ENCODE data around the gene PDE6D.

Gene PDE6D

DNA sequence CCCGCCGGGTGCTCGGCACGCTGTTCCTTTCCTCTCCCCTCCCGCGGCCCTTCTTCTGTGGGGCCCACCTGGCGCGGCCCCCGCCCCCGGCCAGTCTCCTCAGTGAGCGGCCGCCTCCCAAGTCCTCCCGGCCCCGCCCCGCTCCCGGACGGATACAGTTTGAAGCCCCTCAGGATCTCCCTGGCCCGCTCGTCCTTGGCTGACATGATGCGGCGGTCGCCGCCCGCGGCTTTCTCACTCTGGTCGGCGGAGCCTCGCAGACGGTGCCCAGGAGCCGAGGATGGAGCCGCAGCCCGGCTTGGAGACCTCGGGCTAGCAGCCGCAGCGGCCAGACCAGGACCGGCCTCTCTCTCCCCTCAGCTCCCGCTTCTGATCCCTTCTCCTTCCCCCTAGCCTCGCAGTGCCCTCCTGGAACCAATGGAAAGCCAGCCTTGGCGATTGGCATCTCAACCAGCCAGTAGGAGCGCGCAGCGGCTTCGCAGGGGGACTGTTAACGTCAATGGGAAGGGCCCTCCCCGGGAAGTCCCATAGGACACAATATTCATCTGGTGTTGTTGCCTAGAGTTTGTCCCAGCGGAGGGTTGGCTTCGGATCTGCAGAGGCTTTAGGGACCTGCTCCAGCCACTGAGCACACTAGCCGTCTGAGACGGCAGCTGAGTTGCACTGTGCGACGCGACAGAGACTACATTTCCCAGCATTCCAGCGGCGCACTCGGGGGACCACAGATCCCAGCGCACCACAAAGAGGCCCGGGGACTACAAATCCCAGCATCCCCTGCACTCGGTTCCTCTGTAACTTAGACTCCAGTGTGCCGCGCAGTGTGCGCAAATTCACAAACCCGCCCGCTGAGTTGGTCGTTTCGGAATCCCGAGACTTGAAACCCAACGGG is at the start of gene PDE6D:
Gene PDE6D, minus strand, starts transcription at position 374 of the 889 bp plus-strand sequence. Its CDS starts 168 bp downstream, at position 206.
- DNase-seq = peak; percentile 87

DNA sequence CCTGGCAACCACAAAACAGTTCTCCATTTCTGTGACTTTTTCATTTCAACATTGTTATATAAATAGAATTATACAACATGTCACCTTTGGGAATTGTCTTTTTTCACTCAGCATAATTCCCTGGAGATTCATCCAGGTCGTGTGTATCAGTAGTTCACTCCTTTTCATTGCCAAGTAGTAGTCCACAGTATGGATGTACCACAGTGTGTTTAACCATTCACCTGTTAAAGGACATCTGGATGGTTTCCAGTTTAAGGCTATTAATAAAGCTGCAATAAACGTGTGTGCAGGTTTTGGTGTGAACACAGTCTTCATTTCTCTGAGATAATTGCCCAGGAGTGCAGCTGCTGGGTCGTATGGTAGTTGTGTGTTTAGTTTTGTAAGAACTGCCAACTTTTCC is 40.8 kb upstream of the PDE6D start:
- no peak for DNase-seq

DNA sequence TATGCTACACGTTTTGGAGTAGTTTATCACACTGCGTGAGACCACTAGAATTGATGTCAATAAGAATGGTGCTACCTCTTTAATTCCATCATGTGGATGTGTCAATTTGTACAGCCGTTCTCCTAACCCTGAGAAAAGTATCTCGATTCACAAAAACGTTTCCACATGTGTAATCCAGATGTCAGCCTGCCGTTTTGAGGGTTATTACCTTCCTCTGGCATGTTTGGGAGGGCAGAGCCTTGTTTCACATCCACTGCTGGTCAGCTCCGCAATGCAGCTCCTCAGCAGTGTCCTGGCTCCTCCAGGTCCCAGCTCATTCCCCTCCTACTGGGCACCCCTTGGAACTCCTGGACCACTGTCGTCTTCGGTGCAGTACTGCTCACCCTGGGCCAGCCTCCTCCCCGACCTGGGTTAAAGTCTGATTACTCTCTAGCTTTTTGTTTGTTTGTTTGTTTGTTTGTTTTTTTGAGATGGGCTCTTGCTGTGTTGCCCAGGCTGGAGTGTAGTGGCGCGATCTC is 39.8 kb upstream of the PDE6D start:
- DNase-seq = no peak

DNA sequence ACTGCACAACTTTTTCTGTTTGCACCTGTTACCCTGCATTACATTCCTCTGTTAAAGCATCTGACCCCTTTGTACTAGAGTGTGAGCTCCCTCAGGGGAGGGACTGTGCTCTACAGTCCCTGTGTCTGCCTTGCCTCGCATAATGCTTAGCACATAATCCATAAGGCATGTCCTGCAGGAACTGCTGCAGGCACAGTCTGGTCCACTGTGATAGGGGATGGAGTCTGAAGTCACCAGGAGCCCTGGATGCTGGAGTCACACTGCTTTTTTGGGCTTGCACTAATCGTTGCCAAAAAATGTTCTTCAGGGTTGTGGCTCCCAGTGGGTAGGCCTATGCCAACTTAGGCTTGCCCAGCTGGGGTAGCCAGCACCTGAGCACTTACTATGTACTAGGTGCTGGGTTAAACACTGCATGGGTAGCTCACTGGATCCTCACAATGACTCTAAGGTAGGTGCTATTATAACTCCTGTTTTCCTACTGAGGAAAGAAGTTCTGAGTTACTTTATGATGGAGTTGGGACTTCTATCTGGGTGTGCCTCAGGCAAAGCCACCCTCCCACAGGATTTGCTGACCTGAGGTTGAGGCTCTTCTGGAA is 38.5 kb upstream of the PDE6D start:
- DNase-seq = no peak

DNA sequence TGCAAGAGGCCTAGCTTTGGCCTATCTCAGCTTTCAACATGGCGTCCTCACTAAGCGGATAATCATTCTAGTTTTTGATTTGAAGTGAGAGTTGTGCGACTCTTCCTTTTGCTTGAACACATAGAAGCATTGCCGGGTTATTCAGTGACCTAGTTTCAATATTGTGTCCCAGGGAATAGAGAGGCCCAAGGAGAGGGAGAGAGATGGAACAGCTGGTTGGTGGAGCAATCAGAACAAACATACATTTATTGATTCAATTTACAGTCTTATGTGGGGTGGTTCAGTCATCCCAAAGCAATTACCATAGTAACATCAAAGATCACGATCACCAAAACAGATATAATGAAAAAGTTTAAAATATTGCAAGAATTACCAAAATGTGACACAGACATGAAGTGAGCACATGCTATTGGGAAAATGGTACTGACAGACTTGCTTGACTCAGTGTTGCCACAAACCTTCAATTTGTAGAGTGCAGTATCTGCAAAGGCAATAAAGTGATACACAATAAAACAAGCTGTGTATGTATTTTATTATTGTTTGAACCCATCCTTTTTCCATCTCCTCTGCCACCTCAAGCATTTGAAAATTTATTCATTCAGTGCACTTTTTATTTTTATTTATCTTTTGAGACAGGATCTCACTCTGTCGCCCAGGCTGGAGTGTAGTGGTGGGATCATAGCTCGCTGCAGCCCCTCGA is 35.4 kb upstream of the PDE6D start:
- DNase-seq = no peak

DNA sequence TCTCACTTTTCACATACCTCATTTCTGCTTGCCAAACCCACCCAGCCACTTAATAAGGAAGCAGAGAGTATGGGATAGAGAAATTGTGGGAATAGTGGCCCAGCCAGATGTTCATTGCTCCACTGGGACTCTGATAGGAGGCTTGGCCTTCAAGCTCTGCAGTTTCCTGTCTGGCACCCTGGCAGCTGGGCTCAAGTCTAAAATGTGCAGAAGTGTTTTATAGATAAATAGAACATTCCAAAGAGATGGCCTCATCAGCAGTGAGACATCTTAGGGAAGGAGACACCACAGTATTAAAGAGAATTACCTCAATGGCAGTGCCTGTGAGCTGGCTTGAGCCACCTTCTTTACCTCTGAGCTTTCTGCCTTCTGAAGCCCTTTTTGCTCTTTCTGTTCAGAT is 29.8 kb upstream of the PDE6D start:
- no peak for DNase-seq

DNA sequence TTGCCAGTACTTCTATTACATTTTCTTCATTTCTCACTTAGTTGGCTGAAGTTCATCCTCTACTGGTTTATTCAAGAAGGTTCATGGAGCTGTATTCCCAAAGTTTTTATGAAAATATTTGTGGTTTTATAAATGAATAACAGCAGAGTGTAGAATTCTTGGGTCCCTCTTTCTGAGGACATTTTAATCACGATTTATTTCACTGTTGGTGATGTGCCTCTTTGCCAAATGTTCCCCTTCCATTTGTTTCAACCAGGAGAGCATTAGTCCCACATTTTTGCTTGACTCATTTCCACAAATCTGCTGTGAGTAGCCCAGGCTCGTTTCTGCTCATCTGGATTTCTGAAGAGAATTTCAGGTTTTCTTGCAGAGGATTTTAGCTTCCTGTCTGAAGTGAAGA is 25.9 kb upstream of the PDE6D start:
- no peak for DNase-seq

DNA sequence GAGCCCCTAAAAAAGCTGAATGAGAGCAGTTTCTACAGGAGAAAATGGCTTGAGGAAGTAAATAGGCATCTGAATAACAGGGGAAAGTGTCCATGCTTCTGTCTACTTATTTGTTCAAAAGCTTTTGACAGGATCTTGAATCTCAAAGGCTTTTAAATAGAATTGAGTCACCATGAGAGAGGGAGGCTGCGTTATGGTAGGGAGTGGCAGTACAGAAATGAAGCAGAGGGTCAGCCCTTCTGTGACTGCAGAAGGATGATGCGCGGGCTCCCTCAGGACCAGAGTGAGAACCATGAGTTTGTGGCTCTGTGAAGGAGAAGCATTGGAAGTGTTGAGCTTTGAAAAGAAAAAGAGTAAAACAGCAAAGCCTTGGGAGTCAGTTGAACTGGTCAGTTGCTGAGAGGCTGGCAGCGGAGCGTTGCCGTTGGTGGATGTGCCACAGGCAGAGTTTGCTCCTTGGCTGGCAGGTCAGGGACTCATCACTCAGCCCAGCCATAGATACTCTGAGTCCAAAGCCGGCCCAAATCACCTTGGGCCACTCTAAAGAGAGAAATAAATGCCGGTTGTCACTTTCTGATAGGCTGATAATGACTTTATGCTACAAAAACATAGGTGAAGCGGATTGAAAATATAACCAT is 22.5 kb upstream of the PDE6D start:
- DNase-seq = no peak

DNA sequence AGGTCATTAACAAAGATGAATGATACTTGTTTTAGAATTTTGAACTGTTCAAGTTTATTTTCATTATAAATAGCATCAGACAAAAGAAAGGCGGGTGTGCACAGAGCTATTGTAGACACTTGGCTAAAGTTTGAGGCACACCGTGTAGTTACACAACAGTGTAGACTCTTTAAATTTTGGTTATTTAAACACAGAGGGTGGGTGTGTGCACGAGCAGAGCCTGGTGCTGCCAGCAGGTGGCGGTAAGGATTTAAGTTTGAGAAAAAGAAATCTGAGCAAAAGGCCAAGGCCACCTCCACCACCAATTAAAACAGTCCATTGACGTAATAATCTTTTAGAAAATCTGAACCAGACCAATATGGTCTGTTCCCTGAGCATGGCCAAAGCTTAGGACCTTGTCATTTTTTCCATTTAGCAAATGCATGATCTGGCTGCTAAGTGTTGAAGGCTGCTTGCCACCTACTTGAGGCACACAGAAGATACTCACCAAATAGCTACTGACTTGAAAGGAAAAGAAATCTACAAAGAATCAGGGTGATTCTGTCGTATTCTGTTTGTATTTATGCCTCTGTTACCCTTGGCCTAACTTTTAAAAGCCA is 19.5 kb upstream of the PDE6D start:
- DNase-seq = no peak

DNA sequence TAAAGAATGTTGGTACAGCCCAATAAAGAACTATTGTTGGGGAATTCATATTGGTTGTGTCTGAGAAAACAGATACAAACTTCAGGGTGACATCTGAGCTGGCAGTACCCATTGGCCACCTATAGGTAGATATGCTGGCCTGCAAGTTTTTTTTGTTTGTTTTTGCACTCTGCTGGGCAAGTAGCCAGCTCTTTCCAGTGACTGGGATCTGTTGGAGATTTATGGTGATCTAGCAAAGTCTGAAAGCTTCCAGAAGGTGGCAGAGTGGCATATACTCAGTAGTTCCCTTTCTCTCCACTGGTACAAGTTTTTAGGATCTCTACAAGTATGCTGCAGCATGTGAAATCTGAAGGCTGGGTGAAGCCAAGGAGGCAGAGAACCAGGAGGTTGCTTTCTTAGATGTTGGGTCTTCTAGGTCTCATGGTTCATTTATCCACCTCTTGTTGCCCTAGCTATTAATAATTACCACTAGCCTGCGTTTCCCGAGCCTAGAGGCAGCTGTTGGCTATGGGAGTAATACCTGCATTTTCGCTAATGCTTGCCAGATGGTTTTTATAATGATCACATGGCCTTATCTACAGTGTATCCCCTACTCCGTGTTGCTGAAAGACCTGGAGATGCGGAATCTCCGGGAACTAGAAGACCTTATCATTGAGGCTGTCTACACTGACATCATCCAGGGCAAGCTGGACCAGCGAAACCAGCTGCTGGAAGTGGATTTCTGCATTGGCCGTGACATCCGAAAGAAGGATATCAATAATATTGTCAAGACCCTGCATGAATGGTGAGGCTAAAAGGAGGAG is 14.6 kb upstream of the PDE6D start:
- DNase-seq = no peak

DNA sequence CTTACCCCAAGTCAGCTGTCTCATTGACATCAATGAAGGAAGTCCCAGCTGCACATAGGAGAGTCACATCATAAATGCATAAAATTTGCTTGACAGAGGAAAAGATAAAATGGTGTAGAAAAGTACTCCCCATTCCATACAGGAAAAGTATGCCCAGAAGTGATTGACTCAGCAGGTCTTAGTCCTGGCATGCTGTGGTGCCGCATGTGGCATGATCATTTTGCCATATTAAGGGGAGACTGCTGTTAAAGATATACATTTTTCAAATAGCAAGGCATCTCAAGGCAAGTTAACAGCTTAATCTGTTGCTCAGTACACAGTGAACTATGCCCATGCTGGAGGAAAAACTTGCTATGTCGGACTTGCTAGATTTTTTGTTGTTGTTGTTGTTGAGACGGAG is 13.3 kb upstream of the PDE6D start:
- no peak for DNase-seq

DNA sequence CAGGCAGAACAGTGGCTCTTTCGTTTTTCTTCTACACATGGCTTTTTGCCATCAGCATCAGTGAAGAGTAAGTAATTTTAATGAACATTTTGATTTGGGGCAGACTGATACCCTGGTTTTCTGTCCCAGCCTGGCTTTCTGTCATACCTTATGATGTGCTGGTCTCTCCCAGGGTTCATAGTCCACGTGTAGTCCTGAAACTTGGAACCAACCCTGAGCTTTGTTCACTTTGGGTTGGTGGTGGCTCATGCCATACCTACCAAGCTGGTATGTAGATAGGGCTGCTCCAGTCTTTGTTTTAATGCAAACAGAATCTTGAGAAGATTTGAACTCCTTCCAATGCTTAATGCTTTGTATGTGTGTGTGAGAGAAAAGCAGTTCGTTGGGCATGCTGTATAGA is 10.0 kb upstream of the PDE6D start:
- no peak for DNase-seq

DNA sequence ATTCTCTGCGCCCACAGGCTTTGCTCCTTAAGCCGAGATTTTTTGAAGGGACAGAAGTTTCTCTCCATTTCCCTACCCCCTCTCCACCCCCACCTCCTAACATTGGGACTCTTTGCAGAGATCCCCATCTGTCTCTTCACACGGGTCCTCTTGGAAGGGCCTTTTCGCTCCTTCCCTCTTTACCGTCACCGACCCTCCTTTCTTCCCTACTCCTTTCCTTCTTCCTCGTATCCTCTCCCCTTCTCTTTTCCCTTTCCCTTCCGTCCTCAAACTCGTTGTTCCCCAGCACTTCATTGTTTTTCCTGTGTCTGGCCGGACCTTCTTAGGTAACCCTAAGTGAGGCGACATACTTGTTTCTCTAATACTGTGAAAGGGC is 5.8 kb upstream of the PDE6D start:
- no peak for DNase-seq

DNA sequence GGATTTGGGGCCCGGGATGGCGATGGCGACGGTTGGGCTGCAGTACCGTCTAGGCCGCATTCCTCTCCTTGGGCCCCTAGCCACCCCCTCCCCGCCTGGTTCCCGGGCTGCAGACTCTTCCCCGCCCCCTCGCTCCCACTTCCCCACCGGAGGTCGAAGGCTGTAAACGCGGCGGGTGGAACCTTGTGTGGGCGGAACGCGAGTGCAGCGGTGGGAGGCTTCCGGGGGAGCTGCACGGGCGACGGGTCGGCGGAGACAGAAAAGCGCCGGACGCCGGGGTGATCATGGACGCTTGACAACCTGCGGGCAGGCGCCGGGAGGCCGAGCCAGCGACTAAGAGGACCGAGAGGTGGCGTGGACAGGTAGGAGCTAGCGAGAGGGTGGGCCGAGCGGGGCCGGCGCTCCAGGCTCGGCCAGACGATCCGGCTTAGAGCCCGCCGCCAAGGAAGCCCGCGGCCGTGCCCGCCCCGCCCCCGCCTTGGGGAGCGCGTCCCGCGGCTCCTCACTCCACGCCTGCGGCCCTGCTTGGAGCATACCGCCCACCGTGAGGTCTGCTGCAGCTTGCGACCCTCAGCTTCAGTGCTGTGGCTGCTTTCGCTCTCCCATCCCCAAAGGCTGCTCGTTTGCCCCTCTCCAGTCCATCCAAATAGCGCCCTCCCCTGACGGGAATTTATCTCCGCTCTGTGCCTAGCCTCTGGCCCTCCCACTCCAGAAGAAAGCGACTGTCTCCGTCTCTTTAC is 5.3 kb upstream of the PDE6D start, which contains the start of gene COPS7B:
Gene COPS7B, plus strand, starts transcription at position 269 of the 740 bp plus-strand sequence. CDS start 2,126 bp downstream, outside the sequence.
- peak; percentile 53 for DNase-seq

DNA sequence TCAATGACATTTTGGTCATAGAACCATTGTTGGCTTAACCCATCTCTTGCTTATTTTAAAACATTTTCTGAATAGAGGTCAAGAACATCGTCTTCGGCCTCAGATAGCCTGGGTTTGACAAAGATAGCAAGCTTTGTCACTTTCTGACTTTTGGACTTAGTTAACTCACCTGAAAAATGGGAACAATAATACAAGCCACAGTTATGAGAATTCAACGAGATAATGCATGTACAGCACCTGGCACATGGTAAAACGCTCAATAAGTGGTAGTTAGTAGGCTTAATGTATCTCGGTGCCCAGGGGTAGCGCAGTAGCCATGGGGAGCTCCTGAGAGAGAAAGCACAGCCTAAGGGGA is 4.7 kb upstream of the PDE6D start:
- no peak for DNase-seq

DNA sequence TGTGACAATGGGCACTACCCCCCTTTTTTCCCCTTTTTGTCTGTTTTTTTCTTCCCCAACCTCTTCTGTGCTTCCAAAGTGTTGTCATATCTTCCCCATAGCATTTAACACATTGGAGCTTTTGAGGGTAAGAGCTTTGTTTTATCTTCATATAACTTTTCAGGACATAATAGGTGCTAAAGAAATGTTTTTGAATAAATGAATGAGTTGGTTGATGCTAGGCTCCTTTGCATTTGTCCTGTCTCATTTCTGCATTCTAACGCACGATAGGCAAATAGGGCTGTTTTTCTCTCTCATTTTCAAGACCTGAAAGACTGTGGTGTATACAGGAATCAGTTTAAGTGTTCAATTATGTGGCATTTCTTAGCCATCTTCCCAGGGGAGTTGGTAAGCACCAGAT is 4.3 kb upstream of the PDE6D start:
- DNase-seq = no peak

DNA sequence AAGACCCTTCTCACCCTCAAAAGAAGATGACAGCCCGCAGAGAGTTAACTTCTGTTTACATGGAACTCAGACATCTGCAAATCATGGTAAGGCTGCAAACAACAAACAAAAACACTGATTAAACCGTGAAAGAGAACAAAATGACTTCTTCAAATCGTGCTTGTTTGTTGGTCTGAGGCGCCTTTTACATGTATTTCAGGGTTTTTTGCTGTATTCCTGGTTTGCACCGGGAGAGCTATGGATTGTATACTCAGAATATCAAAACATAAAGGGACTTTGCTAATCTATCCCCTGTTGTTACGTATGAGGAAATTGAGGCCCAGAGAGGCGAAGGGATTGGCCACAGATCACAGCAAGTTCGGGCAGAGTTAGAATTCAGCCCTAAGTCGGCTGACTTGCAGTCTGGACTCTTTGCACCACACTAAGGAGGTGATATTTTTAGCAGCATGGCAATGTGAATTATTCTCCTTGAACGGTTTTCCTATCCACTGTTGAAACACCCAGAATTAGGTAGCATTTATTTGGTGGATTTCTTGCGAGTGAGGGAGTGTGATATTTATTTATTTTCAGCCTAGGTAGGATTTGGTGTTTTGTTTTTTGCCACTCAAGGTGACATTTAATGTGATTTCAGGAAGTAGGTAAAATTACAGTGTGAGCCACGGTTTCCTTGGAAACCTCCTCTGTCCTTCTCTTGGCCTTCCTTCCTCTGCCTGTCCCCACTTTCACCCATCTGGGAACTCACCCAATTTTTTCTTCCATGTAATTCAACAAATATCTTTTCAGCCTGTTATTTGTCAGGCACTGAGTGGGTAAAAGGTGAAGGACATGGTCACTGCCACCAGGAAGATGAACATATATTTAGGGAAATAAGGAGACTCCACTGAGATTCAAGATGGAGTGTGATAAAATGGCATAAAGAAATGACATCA is 980 bp upstream of the PDE6D start:
- no peak for DNase-seq

DNA sequence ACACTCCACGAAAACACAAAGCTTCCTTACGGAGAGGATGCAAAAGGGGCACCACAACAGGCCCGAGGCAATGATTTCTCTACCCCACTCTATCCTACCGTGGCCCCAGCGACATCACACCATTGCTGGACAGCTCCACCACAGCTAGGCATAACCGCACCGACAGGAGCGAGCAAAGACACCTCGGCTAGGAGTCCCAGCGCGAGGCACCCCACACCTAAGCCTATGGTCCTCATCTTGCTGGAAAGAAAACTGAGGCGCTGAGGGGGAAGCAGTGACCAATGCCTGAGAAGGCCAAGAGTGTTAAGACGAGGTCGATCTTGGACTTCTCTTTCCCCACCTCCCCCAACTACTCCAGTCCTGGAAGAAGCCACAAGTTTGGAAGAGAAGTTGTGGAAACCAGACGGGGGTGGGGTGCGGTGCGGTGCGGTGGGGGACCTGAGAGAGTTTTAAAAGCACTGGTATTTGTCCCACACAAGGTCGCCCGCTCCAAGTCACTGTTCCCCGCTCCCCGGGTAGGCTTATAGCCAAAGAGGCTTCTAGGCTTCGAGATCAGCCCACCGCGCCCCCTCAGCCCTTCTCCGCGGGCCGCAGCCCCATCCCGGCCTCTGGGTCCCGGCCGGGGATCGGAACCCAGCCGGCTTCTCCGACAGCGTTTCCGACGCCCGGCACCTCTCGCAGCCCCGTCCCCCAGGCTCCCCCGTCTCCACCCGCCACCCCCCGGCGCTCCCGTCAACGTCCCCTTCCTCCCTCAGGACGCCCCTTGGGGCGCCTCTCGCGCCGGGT is 766 bp downstream of the PDE6D start:
- DNase-seq = no peak
